ENCODE results near the gene DZIP1.

Gene DZIP1

GRCh38 chr13:95544293-95544692 lies 100.2 kb downstream of the DZIP1 start:
- no peak for DNase-seq

- DNase-seq: no peak
Observed at GRCh38 chr13:95541911-95542474, 102.5 kb downstream of the DZIP1 start.

GRCh38 chr13:95541308-95541707 lies 103.2 kb downstream of the DZIP1 start:
- DNase-seq: no peak

- DNase-seq: no peak
Observed at GRCh38 chr13:95540888-95541287, 103.6 kb downstream of the DZIP1 start.

- DNase-seq: no peak
Observed at GRCh38 chr13:95536632-95537241, 107.8 kb downstream of the DZIP1 start.

GRCh38 chr13:95535243-95535642 lies 109.3 kb downstream of the DZIP1 start:
- no peak for DNase-seq

- DNase-seq: no peak
Observed at GRCh38 chr13:95533545-95534160, 110.9 kb downstream of the DZIP1 start.

- DNase-seq: no peak
Observed at GRCh38 chr13:95530178-95530577, 114.3 kb downstream of the DZIP1 start.

Data from SIG-M5 (cell line).